Thyroid gland (tissue), 4 donors: ENCODE measurements around the gene TRIM46. TPM values are rescaled to one million over a fixed set of nuclear protein-coding genes. Genes with fewer than 3 reads are reported as not detected.

ENCODE experiments used
- DNase-seq, 2 donors: peaks; one replicate each; pipeline ENCODE4 v3.0.0-alpha.2; 2019
- H3K27ac ChIP-seq, 3 donors: fragments of 200-600 bp; sonication (generic); 1 replicate in 2 of 3; 2 replicates in 1 of 3; pipeline ENCODE4 v1.5.1; 2016 to 2019; ENCODE audit warnings: mild to moderate bottlenecking in 1 of 3, moderate library complexity in 1 of 3
- H3K27me3 ChIP-seq: fragments of 200-600 bp; sonication (generic); one replicate; pipeline ENCODE4 v1.5.1; 2019
- H3K36me3 ChIP-seq, 2 donors: fragments of 200-600 bp; sonication (generic); one replicate each; pipeline ENCODE4 v1.5.1; 2016 to 2019
- H3K4me1 ChIP-seq, 2 donors: fragments of 200-600 bp; sonication (generic); one replicate each; pipeline ENCODE4 v1.5.1; 2017 to 2019
- H3K4me3 ChIP-seq, 3 donors: fragments of 200-600 bp; sonication (generic); replicated peaks in 1 of 3; 1 replicate in 2 of 3; 2 replicates in 1 of 3; pipeline ENCODE4 v1.5.1; 2016; ENCODE audit warnings: mild to moderate bottlenecking in 1 of 3
- H3K9me3 ChIP-seq: fragments of 200-600 bp; sonication (generic); one replicate; pipeline ENCODE4 v1.5.1; 2017
- POLR2A ChIP-seq, 2 donors: fragments of 450-650 bp; IDR thresholded peaks; one replicate each; pipeline ENCODE4 v1.6.1; 2017; ENCODE audit warnings: antibody characterized with exemption in 2 of 2, mild to moderate bottlenecking in 2 of 2, moderate library complexity in 1 of 2
- WGBS, 2 donors: methylation state at CpG; one replicate each; pipeline ENCODE4 v1.1.5; 2017; 5-methylcytosine and 5-hydroxymethylcytosine counted together
- intact Hi-C: fragments of 100-400 bp; cut with DNase I; formaldehyde crosslinking; loops from one replicate; pipeline ENCODE4 v1.15.1; 2023
- total RNA-seq, 4 donors: library from RNA; depleted of rRNA; stranded (reverse); fragments of >200 nt; gene quantifications; one replicate each; pipeline ENCODE4 v1.2.3, GENCODE V29; 2016
- TF ChIP-seq, protein P1 (sequence below), 6 experiments: fragments of 200-600 bp in 3 of 6; fragments of 450-650 bp in 3 of 6; sonication (generic) in 3 of 6; IDR thresholded peaks; one replicate each; pipeline ENCODE4 v1.5.1; 2016 to 2019; ENCODE audit warnings: antibody characterized with exemption in 6 of 6, mild to moderate bottlenecking in 2 of 6, inconsistent platforms in 1 of 6, moderate library complexity in 1 of 6

TRIM46 gene
- total RNA-seq, 4 donors from 2014 or later = 0.45 TPM; not detected in 3

DNA sequence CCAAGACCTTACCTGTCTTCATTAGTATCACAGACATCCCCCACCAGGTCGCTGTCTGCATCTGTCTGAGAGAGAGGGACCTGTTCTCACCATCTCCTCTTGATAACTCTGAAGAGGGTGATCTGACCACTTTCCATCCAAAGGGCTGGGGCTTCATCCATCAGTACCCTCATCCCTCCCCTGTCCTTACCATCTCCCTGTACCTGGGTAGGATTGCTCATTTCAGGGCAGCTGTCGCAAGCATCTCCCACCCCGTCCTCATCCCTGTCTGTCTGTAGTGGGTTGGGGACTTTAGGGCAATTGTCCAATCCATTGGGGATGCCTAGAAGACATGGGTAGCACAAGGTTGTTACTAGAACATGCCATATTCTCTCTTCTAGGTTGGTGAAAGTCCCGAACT, 26.1 kb downstream of the TRIM46 start:
- 87 to 90% methylated on average over 4 of the region's 4 CpGs for WGBS, 2 donors
- TF ChIP-seq, protein P1, sequence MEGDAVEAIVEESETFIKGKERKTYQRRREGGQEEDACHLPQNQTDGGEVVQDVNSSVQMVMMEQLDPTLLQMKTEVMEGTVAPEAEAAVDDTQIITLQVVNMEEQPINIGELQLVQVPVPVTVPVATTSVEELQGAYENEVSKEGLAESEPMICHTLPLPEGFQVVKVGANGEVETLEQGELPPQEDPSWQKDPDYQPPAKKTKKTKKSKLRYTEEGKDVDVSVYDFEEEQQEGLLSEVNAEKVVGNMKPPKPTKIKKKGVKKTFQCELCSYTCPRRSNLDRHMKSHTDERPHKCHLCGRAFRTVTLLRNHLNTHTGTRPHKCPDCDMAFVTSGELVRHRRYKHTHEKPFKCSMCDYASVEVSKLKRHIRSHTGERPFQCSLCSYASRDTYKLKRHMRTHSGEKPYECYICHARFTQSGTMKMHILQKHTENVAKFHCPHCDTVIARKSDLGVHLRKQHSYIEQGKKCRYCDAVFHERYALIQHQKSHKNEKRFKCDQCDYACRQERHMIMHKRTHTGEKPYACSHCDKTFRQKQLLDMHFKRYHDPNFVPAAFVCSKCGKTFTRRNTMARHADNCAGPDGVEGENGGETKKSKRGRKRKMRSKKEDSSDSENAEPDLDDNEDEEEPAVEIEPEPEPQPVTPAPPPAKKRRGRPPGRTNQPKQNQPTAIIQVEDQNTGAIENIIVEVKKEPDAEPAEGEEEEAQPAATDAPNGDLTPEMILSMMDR (IDR thresholded peaks at IDR 0.05) = no peak
- no peak for TF ChIP-seq POLR2A (IDR thresholded peaks at IDR 0.05)
- no peak for DNase-seq
- H3K4me1 ChIP-seq = peaks cover 0 to 8% of the 10 kb centered on the region in 2 donors
- H3K4me3 ChIP-seq = no peak overlapping the region
- no peaks in the 10 kb centered on the region for H3K36me3 ChIP-seq
- no peaks in the 10 kb centered on the region for H3K27me3 ChIP-seq
- H3K9me3 ChIP-seq = no peaks in the 10 kb centered on the region
- no peak overlapping the region for H3K27ac ChIP-seq
- intact Hi-C loops = no loop called here

DNA sequence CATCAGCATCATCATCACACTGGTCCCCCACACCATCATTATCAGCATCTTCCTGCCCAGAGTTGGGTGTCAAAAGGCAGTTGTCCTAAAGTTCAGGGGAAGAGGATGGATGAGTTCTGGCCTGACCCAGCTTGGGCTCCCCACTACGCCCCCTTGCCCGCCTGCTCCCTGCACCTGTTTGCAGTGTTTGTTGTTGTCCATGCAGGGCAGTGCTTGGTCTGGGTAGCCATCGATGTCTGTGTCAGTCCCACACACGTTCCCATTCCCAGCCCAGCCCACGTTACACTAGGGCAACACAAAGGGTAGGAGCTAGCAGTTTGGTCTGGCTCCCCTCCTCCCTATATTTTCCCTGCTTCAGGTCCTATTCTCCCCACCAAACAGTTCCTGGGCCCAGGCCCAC, 27.3 kb downstream of the TRIM46 start:
- 91 to 95% methylated on average over 5 of the region's 5 CpGs for WGBS, 2 donors
- Histone ChIP-seq H3K4me1 (no peaks in the 10 kb centered on the region), H3K27me3 (no peaks in the 10 kb centered on the region), H3K9me3 (no peaks in the 10 kb centered on the region), H3K27ac (no peak overlapping the region), H3K4me3 (no peak overlapping the region), H3K36me3 (no peaks in the 10 kb centered on the region)
- TF ChIP-seq POLR2A (IDR thresholded peaks at IDR 0.05) = no peak
- no peak for DNase-seq
- intact Hi-C loops = no loop called here

DNA sequence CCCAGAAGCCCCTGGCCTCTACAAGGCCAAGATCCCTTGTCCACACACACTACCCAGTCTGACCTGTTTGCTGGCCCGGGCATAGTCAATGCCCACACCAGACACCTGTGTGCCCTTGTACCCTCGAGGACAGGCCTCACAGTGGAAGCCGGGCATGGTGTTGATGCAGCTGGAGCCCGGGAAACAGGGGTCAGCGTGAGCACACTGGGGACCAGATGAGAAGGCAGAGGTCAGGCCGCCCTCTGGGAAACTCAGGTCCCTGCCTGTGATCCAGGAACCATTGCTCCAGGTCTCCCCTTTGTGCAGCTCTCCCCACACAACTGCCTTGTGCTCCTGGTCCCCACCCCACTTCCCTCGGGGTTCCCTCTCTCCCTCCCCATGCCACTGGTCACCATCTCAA, 28.5 kb downstream of the TRIM46 start:
- 91 to 99% methylated on average over 6 to 7 of the region's 7 CpGs for WGBS, 2 donors
- TF ChIP-seq, protein P1 (IDR thresholded peaks at IDR 0.05) = no peak
- TF ChIP-seq POLR2A (IDR thresholded peaks at IDR 0.05) = no peak
- intact Hi-C loops = no loop called here
- no peaks in the 10 kb centered on the region for H3K36me3 ChIP-seq
- DNase-seq = no peak
- no peaks in the 10 kb centered on the region for H3K9me3 ChIP-seq
- H3K27ac ChIP-seq = no peak overlapping the region
- no peak overlapping the region for H3K4me3 ChIP-seq
- no peaks in the 10 kb centered on the region for H3K27me3 ChIP-seq
- H3K4me1 ChIP-seq = peaks cover 3 to 8% of the 10 kb centered on the region in 2 donors

DNA sequence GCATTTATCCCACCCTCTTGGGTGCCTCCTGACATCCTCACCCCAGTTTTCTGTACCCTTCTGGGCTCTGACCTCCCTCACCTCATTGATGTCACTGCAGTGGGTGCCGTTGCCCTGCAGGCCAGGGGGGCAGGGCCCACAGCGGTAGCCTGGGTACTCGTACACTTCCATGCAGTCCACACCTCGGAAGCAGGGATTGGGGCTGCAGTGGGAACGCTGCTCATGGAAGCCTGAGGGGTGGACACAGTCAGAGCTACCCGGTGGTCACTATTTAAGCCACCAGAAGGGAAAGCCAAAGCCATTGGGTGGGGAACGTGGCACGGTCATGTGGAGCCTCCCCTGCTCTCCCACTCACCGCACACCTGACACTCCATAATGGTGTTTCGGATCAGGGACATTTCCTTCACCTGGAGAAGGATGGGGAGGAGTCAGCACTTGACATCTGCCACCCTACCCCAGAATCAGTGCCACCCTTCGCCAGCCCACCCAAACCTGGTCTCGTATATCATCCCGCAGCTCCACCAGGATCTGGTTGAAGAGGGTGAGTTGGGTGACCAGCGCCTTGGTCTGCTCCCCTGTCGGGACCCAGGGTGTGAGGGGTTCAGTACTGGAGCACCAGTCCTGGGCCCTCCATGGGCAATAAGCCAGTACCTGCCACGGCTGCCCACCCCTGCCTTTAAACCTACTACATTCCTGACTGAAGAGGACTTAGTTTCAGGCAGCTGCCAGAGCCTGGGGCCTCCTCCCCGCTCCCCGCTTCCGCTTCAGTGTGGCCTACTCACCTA, 29.3 kb downstream of the TRIM46 start:
- no peak overlapping the region for H3K4me3 ChIP-seq
- 86 to 87% methylated on average over 14 to 19 of the region's 19 CpGs for WGBS, 2 donors
- no peak for DNase-seq
- no peaks in the 10 kb centered on the region for H3K9me3 ChIP-seq
- H3K4me1 ChIP-seq = peaks cover 10 to 16% of the 10 kb centered on the region in 2 donors
- no peaks in the 10 kb centered on the region for H3K27me3 ChIP-seq
- TF ChIP-seq, protein P1 (IDR thresholded peaks at IDR 0.05) = no peak
- intact Hi-C loops = no loop called here
- H3K27ac ChIP-seq = no peak overlapping the region
- H3K36me3 ChIP-seq = no peaks in the 10 kb centered on the region

DNA sequence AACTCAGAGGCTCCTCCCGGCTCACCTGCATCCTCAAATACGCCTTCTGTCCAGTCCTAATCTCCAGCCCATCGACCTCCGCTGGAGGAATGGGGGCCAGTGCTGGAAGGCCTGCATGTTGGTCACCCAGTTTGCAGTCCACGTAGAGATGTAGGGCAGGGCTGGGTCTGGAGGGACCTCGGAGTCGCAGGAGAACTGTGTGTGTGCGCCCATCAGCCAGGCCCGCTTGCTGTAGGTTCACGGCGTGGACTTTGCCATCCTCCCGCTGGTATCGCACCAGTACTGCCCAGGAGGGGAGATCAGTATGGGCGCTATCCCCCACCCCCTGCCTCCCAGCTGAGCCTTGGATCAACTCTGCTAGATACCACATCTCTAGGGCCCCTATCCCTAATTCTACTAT, 31.4 kb downstream of the TRIM46 start:
- TF ChIP-seq, protein P1 (IDR thresholded peaks at IDR 0.05) = no peak
- TF ChIP-seq POLR2A (IDR thresholded peaks at IDR 0.05) = no peak
- no peaks in the 10 kb centered on the region for H3K27me3 ChIP-seq
- intact Hi-C loops = loop anchor here (5.0 kb wide), 1 partner anchor 37 kb away; a partner anchor contains a TSS
- H3K36me3 ChIP-seq = no peaks in the 10 kb centered on the region
- peaks cover 23 to 26% of the 10 kb centered on the region in 2 donors for H3K4me1 ChIP-seq
- DNase-seq = no peak
- no peak overlapping the region for H3K4me3 ChIP-seq
- H3K27ac ChIP-seq = no peak overlapping the region
- H3K9me3 ChIP-seq = no peaks in the 10 kb centered on the region
- WGBS, 2 donors = 88 to 96% methylated on average over 8 to 10 of the region's 14 CpGs
